Naive thymus-derived CD8-positive, alpha-beta T cell (primary cell): Measurements from ENCODE around the gene ASMTL. TPM values are rescaled to one million over a fixed set of nuclear protein-coding genes. Genes with fewer than 3 reads are reported as not detected.
A peak's percentile ranks its signal among the peaks of the same experiment; 100 is the strongest.
"Not testable (repeated sequence)": the region's sequence is repeated elsewhere in the genome, so short reads cannot be mapped to it uniquely, and the experiment has no call there.

ENCODE experiments used
- ATAC-seq, 2 donors: fragments of 150-1000 bp; cut with Tn5 transposase in 1 of 2; sonication (Bioruptor Pico), chemical (Tn5 transposase) in 1 of 2; 1 replicate in 1 of 2; 2 replicates in 1 of 2; pipeline ENCODE4 v1.10.0; 2021; ENCODE audit warnings: mild to moderate bottlenecking in 2 of 2, moderate library complexity in 2 of 2
- POLR2A ChIA-PET: fragments of 350-600 bp; sonication (Branson Sonifier 250); formaldehyde crosslinking; loops from one replicate; lab custom pipeline; 2021; ENCODE audit warnings: antibody characterized with exemption; lab: Charles Lee
- DNase-seq, 10 donors: peaks; one replicate each; pipeline versions ENCODE4 v3.0.0 to v3.0.0-alpha.2; 2020 to 2022
- H3K27ac Mint-ChIP-seq, 10 donors: one replicate each; pipeline ENCODE4 v1.8.0; 2020 to 2022; ENCODE audit warnings: mild to moderate bottlenecking in 10 of 10, mixed read lengths in 10 of 10, moderate library complexity in 4 of 10, inconsistent platforms in 1 of 10
- H3K27me3 Mint-ChIP-seq, 5 donors: one replicate each; pipeline ENCODE4 v1.8.0; 2021 to 2022; ENCODE audit warnings: mixed read lengths in 5 of 5
- H3K36me3 Mint-ChIP-seq, 3 donors: one replicate each; pipeline ENCODE4 v1.8.0; 2020 to 2022; ENCODE audit warnings: mixed read lengths in 3 of 3, mild to moderate bottlenecking in 2 of 3, inconsistent platforms in 1 of 3
- H3K4me1 Mint-ChIP-seq, 4 donors: one replicate each; pipeline ENCODE4 v1.8.0; 2021 to 2022; ENCODE audit warnings: mixed read lengths in 4 of 4
- H3K4me3 Mint-ChIP-seq, 10 donors: one replicate each; pipeline ENCODE4 v1.8.0; 2020 to 2022; ENCODE audit warnings: mild to moderate bottlenecking in 10 of 10, mixed read lengths in 10 of 10, moderate library complexity in 6 of 10, inconsistent platforms in 1 of 10
- H3K9me3 Mint-ChIP-seq, 9 donors: one replicate each; pipeline ENCODE4 v1.8.0; 2020 to 2022; ENCODE audit warnings: mixed read lengths in 9 of 9, mild to moderate bottlenecking in 3 of 9, inconsistent platforms in 1 of 9, moderate library complexity in 1 of 9
- polyA plus RNA-seq, 3 donors: library from polyadenylated mRNA; unstranded; fragments of 300-500 nt; fragmentation: Illumina TruSeq; gene quantifications; one replicate each; pipeline ENCODE4 v1.2.3, GENCODE V29; 2021
- total RNA-seq, 8 experiments: library from RNA in 2 of 8; stranded (reverse) in 2 of 8; gene quantifications; one replicate each; pipeline ENCODE4 v1.2.3 and lab custom pipeline; 2021 to 2026

The ASMTL gene
- total and polyA plus RNA-seq, 5 experiments from 2014 or later: 24.9 to 43.6 (median 37.8) TPM

DNA sequence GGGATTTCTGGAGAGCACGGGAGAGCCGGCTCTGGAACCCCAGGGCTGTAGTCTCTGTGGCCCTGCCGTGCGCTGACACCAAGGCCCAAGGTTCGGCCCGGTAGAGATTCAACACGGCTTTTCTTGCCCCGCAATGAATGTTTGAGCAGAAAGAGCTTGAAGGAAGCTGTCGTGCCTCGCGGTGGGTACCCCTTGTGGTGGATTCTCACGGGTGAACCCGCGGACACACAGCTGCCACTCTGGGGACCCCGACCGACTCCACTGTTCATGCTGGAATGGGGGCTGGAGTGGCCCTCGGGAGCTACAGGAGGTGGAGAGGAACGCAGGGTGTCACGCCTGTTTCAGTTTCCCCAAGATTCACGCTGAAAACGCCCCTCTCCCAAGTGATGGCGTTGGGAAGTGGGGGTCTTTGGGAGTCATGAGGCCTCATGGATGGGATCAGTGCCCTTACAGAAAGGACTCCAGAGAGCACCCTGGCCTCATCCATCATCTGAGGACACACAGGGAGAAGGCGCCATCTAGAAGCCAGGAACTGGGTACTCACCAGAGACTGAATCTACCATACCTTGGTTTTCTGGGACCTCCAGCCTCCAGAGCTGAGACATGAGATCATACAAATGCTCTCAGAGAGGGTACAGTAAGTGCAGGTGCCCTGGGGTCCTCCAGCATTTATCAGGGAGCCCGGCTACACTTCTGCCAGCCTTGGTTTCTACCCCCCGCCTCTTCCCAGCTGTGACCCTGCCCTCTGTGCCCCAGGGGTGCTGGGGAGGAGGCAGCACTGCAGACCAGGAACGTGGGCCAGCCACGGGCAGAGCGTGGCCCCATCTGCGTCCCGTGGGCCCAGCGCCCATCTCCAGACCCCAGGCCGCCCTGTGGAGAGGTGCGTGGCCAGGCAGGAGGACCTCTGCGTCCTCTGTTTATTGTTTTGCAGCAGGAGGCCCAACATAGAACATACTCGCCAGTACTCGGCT lies 67.2 kb downstream of the ASMTL start:
- H3K4me1 Mint-ChIP-seq: peaks cover 18 to 33% (median 23%) of the 10 kb centered on the region in 4 donors
- POLR2A ChIA-PET: no interaction called here
- no peaks in the 10 kb centered on the region for H3K27me3 Mint-ChIP-seq
- H3K27ac Mint-ChIP-seq: peak overlapping the region in 4 of 10 donors; percentile 9 to 68 (median 49)
- H3K9me3 Mint-ChIP-seq: no peaks in the 10 kb centered on the region
- H3K36me3 Mint-ChIP-seq: peaks cover 4 to 86% (median 35%) of the 10 kb centered on the region in 3 donors
- peak overlapping the region in 3 of 10 donors; percentile 2 to 43 (median 33) for H3K4me3 Mint-ChIP-seq
- DNase-seq (no peak), ATAC-seq (peak in 1 of 2 donors; percentile 14)

DNA sequence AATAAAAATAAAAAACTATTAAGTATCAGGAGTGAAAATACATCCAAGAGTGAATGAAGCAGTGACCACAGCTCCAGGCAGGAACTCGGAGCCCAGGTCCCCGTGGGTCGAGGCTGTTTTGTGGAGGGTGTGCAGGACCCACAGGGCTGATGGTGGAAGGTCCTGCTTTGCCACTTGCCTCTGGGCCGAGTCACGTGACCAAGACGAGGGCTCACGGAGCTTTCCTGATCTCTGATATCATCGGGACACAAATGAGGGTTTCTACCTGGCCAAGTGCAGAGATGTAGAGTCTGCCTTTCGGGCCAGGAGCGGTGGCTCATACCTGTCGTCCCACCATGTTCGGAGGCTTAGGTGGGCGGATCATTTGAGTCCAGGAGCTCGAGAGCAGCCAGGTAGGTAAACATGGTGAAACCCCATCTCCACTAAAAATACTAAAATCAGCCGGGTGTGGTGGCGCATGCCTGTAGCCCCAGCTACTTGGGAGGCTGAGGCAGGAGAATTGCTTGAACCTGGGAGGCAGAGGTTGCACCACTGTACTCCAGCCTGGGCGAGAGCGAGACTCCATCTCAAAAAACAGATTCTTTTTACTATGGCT lies 68.0 kb downstream of the ASMTL start:
- H3K36me3 Mint-ChIP-seq: peaks cover 4 to 82% (median 35%) of the 10 kb centered on the region in 3 donors
- peak overlapping the region in 2 of 10 donors; percentile 2 to 43 for H3K4me3 Mint-ChIP-seq
- H3K9me3 Mint-ChIP-seq: no peaks in the 10 kb centered on the region
- H3K27me3 Mint-ChIP-seq: no peaks in the 10 kb centered on the region
- ATAC-seq: peak in 1 of 2 donors; percentile 2
- DNase-seq: peak in 1 of 10 donors; percentile 25
- H3K4me1 Mint-ChIP-seq: peaks cover 22 to 34% (median 22%) of the 10 kb centered on the region in 4 donors
- peak overlapping the region in 4 of 10 donors; percentile 14 to 84 (median 56) for H3K27ac Mint-ChIP-seq
- POLR2A ChIA-PET: no interaction called here

DNA sequence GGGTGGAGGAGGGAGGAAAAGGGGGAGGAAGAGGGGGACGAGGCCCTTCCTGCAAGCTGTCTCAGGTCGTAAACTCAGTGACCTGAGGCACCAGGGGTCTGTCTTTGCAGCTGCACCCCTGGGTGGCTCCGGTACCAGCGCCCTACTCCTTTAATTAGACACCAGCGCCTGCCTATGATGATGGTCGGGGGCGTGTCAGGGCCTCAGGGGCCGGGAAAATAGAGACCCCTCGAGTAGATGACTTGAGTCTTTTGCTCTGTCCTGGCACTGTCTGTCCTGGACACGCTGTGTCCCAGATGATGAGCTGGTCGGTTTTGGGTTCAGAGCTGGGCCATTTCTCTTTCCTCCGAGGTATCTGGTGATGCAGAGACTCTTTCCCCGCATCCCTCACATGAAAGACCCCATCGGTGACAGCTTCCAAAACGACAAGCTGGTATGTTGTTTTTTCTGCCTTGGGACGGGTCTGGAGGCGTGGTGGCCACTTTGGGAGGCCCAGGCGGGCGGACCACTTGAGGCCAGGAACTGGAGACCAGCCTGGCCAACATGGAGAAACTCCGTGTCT lies 72.0 kb downstream of the ASMTL start:
- DNase-seq: no peak

DNA sequence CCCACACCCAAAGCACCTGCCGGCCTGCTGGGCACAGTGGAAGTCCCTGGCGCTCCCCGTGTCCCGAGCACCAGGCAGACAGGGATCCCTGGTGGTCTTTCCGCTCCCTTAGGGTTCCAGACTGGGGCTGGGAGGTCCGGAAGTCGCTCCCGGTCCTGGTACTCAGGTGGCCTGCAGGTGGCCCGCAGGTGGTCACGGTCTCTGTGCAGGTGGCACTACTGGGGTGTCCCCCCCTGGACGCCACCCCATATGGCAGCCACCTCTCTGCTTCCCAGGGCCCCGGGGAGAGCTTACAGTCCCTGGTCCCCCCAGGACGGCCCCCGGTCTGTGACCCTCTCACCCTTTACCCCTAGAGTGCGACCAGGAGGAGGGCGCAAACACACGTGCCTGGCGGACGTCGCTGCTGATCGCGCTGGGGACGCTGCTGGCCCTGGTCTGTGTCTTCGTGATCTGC lies 74.4 kb downstream of the ASMTL start:
- DNase-seq (no peak), ATAC-seq (no peak)
- POLR2A ChIA-PET: no interaction called here
- Mint-ChIP-seq H3K4me3 (no peak overlapping the region), H3K4me1 (peaks cover 5 to 15% (median 7%) of the 10 kb centered on the region in 4 donors), H3K9me3 (no peaks in the 10 kb centered on the region), H3K36me3 (peaks cover 0 to 24% (median 1%) of the 10 kb centered on the region in 3 donors), H3K27ac (peak overlapping the region in 1 of 10 donors; percentile 87), H3K27me3 (no peaks in the 10 kb centered on the region)

More for the DNA sequence above, 72.0 kb downstream of the ASMTL start:
- Mint-ChIP-seq H3K9me3 (no peaks in the 10 kb centered on the region), H3K27me3 (no peaks in the 10 kb centered on the region), H3K36me3 (peaks cover 0 to 45% (median 22%) of the 10 kb centered on the region in 3 donors), H3K4me3 (peak overlapping the region in 1 of 10 donors; percentile 24), H3K4me1 (peaks cover 5 to 17% (median 7%) of the 10 kb centered on the region in 4 donors), H3K27ac (peak overlapping the region in 3 of 10 donors; percentile 77 to 89 (median 82))
- POLR2A ChIA-PET: no interaction called here
- peak in 1 of 2 donors; percentile 7 for ATAC-seq

DNA sequence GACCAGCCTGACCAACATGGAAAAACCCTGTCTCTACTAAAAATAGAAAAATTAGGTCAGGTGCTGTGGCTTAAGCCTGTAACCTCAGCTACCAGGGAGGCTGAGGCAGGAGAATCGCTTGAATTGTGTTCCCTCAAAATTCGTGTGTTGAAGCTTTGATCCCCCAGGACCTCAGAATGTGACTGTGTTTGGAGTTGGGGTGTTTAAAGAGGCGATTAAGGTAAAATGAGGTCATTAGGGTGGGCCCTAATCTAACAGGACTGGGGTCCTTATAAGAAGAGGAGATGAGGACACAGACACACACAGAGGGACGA lies 84.4 kb downstream of the ASMTL start:
- DNase-seq (no peak), ATAC-seq (no peak)
- POLR2A ChIA-PET: no interaction called here
- Mint-ChIP-seq H3K4me1 (peaks cover 0 to 5% (median 1%) of the 10 kb centered on the region in 4 donors), H3K4me3 (peak overlapping the region in 1 of 10 donors; percentile 18), H3K27ac (peak overlapping the region in 3 of 10 donors; percentile 5 to 85 (median 11)), H3K27me3 (no peaks in the 10 kb centered on the region), H3K9me3 (no peaks in the 10 kb centered on the region), H3K36me3 (peaks cover 0 to 23% (median 8%) of the 10 kb centered on the region in 3 donors)

DNA sequence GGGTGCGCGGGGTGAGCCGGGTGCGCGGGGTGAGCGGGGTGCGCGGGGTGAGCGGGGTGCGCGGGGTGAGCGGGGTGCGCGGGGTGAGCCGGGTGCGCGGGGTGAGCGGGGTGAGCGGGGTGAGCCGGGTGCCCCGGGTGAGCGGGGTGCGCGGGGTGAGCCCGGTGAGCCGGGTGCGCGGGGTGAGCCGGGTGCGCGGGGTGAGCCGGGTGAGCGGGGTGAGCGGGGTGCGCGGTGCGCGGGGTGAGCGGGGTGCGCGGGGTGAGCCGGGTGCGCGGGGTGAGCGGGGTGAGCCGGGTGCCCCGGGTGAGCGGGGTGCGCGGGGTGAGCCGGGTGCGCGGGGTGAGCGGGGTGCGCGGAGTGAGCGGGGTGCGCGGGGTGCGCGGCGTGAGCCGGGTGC lies 86.3 kb downstream of the ASMTL start:
- H3K4me1 Mint-ChIP-seq, H3K9me3 Mint-ChIP-seq, H3K27ac Mint-ChIP-seq, H3K4me3 Mint-ChIP-seq, POLR2A ChIA-PET, DNase-seq, H3K27me3 Mint-ChIP-seq, ATAC-seq: not testable (repeated sequence)
- H3K36me3 Mint-ChIP-seq: peaks cover 0 to 39% (median 16%) of the 10 kb centered on the region in 3 donors

DNA sequence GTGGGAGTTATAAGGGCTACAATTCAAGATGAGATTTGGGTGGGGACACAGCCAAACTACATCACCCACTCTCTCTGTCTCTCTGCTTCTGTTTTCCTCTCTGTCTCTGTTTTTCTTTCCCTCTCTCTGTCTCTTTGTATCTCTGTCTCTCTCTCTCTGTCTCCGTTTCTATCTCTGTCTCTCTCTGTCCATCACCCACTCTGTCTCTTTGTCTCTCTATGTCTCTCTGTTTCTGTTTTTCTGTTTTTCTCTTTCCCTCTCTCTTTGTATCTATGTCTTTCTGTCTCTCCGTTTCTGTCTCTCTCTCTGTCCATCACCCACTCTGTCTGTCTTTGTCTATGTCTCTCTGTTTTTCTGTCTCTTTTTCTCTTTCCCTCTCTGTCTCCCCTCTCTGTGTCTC lies 90.8 kb downstream of the ASMTL start:
- Mint-ChIP-seq H3K27me3 (no peaks in the 10 kb centered on the region), H3K9me3 (peaks cover 0 to 7% (median 0%) of the 10 kb centered on the region in 9 donors), H3K27ac (peak overlapping the region in 8 of 10 donors; percentile 4 to 92 (median 64)), H3K4me3 (no peak overlapping the region), H3K36me3 (peaks cover 3 to 63% (median 29%) of the 10 kb centered on the region in 3 donors), H3K4me1 (peaks cover 0 to 22% (median 7%) of the 10 kb centered on the region in 4 donors)
- DNase-seq (no peak), ATAC-seq (no peak)
- POLR2A ChIA-PET: no interaction called here

DNA sequence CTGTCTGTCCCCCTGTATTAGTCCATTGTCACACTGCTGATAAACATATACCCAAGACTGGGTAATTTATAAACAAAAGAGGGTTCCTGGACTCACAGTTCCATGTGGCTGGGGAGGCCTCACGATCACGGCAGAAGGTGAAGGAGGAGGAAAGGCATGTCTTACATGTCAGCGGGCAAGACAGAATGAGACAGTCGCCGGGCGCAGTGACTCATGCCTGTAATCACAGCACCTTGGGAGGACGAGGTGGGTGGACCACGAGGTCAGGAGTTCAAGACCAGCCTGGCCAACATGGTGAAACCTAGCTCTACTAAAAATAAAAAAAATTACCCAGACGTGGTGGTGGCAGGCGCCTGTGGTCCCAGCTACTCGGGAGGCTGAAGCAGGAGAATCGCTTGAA lies 91.4 kb downstream of the ASMTL start:
- H3K27ac Mint-ChIP-seq: peak overlapping the region in 4 of 10 donors; percentile 34 to 95 (median 62)

DNA sequence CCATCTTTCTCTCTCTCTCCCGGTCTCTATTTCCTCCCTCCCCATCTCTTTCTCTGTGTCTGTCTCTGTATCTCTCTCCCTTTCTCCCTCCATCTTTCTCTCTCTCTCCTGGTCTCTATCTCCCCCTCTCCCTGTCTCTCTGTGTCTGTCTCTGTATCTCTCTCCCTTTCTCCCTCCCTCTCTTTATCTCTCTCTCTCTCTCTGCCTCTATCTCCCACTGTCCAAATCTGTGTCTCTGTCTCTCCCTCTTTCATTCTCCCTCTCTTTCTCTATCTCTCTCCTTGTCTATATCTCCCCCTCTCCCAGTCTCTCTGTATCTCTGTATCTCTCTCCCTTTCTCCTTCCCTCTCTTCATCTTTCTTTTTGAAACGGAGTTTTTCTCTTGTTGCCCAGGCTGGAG lies 92.5 kb downstream of the ASMTL start:
- peaks cover 0 to 7% (median 0%) of the 10 kb centered on the region in 9 donors for H3K9me3 Mint-ChIP-seq

More for the DNA sequence above, 91.4 kb downstream of the ASMTL start:
- POLR2A ChIA-PET: no interaction called here
- H3K4me3 Mint-ChIP-seq: no peak overlapping the region
- H3K4me1 Mint-ChIP-seq: peaks cover 0 to 22% (median 7%) of the 10 kb centered on the region in 4 donors
- DNase-seq (no peak), ATAC-seq (no peak)
- H3K27me3 Mint-ChIP-seq: no peaks in the 10 kb centered on the region
- H3K36me3 Mint-ChIP-seq: peaks cover 3 to 63% (median 29%) of the 10 kb centered on the region in 3 donors
- H3K9me3 Mint-ChIP-seq: peaks cover 0 to 7% (median 0%) of the 10 kb centered on the region in 9 donors

DNA sequence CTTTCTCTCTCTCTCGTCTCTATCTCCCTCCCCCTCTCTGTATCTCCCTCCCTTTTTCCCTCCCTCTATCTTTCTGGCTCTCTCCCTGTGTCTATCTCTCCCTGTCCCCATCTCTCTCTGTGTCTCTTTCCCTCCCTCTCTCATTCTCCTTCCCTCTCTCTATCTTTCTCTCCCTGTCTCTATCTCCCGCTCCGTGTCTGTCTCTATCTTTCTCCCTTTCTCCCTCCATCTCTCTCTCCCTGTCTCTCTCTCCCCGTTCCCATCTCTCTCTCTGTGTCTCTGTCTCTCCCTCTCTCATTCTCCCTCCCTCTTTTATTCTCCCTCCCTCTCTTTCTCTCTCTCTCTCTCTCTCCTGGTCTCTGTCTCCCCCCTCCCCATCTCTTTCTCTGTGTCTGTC lies 93.2 kb downstream of the ASMTL start:
- no peak for DNase-seq
- Mint-ChIP-seq H3K4me3 (no peak overlapping the region), H3K27ac (peak overlapping the region in 6 of 10 donors; percentile 30 to 95 (median 36)), H3K36me3 (peaks cover 3 to 59% (median 26%) of the 10 kb centered on the region in 3 donors), H3K4me1 (peaks cover 0 to 25% (median 7%) of the 10 kb centered on the region in 4 donors), H3K27me3 (no peaks in the 10 kb centered on the region), H3K9me3 (peaks cover 0 to 7% (median 0%) of the 10 kb centered on the region in 9 donors)
- POLR2A ChIA-PET: no interaction called here
- ATAC-seq: no peak

More for the DNA sequence above, 92.5 kb downstream of the ASMTL start:
- H3K27ac Mint-ChIP-seq: peak overlapping the region in 4 of 10 donors; percentile 5 to 95 (median 56)
- POLR2A ChIA-PET: no interaction called here
- DNase-seq (no peak), ATAC-seq (no peak)
- H3K27me3 Mint-ChIP-seq: no peaks in the 10 kb centered on the region
- H3K4me1 Mint-ChIP-seq: peaks cover 0 to 25% (median 8%) of the 10 kb centered on the region in 4 donors
- H3K4me3 Mint-ChIP-seq: no peak overlapping the region
- H3K36me3 Mint-ChIP-seq: peaks cover 3 to 63% (median 29%) of the 10 kb centered on the region in 3 donors

DNA sequence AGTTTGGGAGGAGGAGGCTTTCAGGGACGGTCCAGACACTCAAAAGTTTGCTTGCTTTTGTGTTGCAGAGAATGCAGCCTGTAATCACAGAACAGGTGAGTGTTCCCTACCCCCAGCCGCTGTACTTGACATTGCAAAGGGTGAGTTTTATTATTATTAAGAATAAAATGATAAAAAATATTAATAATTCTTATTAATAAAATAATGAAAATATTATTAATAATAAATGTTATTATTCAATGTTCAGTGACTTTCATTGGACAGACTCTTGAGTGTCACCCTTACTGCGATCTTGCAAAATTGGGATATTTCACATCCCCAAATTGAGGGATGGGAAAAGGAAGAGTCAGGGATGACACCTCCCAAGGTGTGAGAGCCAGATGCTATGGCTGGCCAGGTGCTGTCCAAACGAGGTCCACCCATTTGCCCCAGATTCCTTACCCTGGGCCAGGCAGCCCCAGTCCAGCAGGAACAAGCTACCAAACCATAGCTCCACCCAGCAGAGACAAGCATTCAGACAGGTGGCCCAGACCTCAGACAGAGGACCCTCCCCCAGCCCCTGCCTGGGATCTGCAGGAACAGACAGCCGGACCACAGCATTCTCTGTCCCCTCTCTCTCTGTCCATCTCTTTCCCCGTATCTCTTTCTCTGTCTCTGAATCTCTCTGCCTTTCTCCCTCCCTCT lies 93.8 kb downstream of the ASMTL start:
- H3K4me3 Mint-ChIP-seq: no peak overlapping the region
- H3K27ac Mint-ChIP-seq: peak overlapping the region in 3 of 10 donors; percentile 35 to 95 (median 37)

DNA sequence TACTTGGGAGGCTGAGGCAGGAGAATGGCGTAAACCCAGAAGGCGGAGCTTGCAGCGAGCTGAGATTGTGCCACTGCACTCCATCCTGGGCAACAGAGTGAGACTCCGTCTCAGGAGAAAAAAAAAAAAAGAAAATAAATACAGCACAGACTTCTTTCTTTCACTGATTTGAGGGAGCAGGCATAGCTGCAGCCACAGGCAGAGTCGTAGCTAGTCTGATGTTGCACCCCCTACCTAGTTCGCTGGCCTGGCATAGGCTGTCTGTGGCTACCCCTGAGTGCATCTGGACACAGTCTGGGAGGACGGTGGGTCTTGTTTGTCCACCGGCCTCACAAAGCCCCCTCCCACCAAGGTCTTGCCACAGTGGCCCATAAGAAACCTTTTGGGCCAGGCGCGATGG lies 94.7 kb downstream of the ASMTL start:
- H3K9me3 Mint-ChIP-seq: peaks cover 0 to 7% (median 0%) of the 10 kb centered on the region in 9 donors
- ATAC-seq (no peak), DNase-seq (no peak)
- H3K36me3 Mint-ChIP-seq: peaks cover 3 to 45% (median 26%) of the 10 kb centered on the region in 3 donors
- POLR2A ChIA-PET: no interaction called here
- peaks cover 4 to 30% (median 13%) of the 10 kb centered on the region in 4 donors for H3K4me1 Mint-ChIP-seq
- H3K27ac Mint-ChIP-seq: no peak overlapping the region
- no peak overlapping the region for H3K4me3 Mint-ChIP-seq
- H3K27me3 Mint-ChIP-seq: no peaks in the 10 kb centered on the region

More for the DNA sequence above, 93.8 kb downstream of the ASMTL start:
- Mint-ChIP-seq H3K4me1 (peaks cover 4 to 30% (median 12%) of the 10 kb centered on the region in 4 donors), H3K9me3 (peaks cover 0 to 7% (median 0%) of the 10 kb centered on the region in 9 donors), H3K36me3 (peaks cover 3 to 53% (median 26%) of the 10 kb centered on the region in 3 donors), H3K27me3 (no peaks in the 10 kb centered on the region)
- no peak for ATAC-seq
- POLR2A ChIA-PET: no interaction called here
- DNase-seq: no peak
